GM12878 (cell line): ENCODE results near the gene EOLA1. TPM values are rescaled to one million over a fixed set of nuclear protein-coding genes. Genes with fewer than 3 reads are reported as not detected.

Experiments
- ATAC-seq: fragments of 200-7000 bp; cut with Tn5 transposase; 3 replicates; pipeline ENCODE4 v1.9.1; 2020; ENCODE audit warnings: mild to moderate bottlenecking, moderate library complexity
- BruUV-seq: library from RNA; stranded (reverse); fragments of 400-500 nt; replicated peaks from 2 replicates; lab custom pipeline; 2021; lab: Mats Ljungman, UMichigan
- CTCF ChIA-PET: fragments of 300-600 bp; sonication (Branson Sonifier 250); formaldehyde crosslinking; extraction: SDS; loops from one replicate; lab custom pipeline; 2021; ENCODE audit warnings: inconsistent platforms; lab: Yijun Ruan, JAX
- POLR2A ChIA-PET: fragments of 350-600 bp; formaldehyde crosslinking; extraction: SDS; loops from one replicate; lab custom pipeline; 2021; ENCODE audit warnings: inconsistent platforms; lab: Charles Lee
- RAD21 ChIA-PET: fragments of 300-600 bp; sonication (Branson Sonifier 250); formaldehyde crosslinking; loops from one replicate; lab custom pipeline; 2023; ENCODE audit warnings: antibody characterized with exemption; ENCODE audit not compliant: unreplicated experiment; lab: Charles Lee
- SMC1A ChIA-PET: fragments of 300-600 bp; sonication (Branson Sonifier 250); formaldehyde crosslinking; loops from one replicate; lab custom pipeline; 2023; ENCODE audit not compliant: unreplicated experiment, uncharacterized antibody; lab: Charles Lee
- DNase-seq: peaks from one replicate; pipeline ENCODE4 v3.0.0-alpha.2; 2011; ENCODE audit warnings: low read depth, low spot score
- FAIRE-seq: peaks from 3 replicates; lab custom pipeline; 2011; peaks lifted over from hg19 to GRCh38; lab: Jason Lieb, UNC
- H2AFZ ChIP-seq: 2 replicates; pipeline ENCODE4 v1.6.0; 2011; ENCODE audit warnings: low read depth, low read length, control low read depth; ENCODE audit not compliant: control insufficient read depth
- H3K27ac ChIP-seq: 2 replicates; pipeline ENCODE4 v1.5.1; 2011; ENCODE audit warnings: control low read depth; ENCODE audit not compliant: control insufficient read depth, insufficient read depth
- H3K27me3 ChIP-seq, 2 experiments: replicated peaks in 1 of 2; 2 replicates each; pipeline versions ENCODE4 v1.6.0 to v1.6.1; 2011; ENCODE audit warnings: low read length in 1 of 2; ENCODE audit not compliant: control insufficient read depth in 2 of 2, insufficient read depth in 2 of 2
- H3K36me3 ChIP-seq, 2 experiments: 2 replicates each; pipeline ENCODE4 v1.5.1; 2011; ENCODE audit warnings: low read length in 1 of 2; ENCODE audit not compliant: control insufficient read depth in 2 of 2, insufficient read depth in 2 of 2
- H3K4me1 ChIP-seq: 2 replicates; pipeline ENCODE4 v1.6.1; 2011; ENCODE audit warnings: mild to moderate bottlenecking, low read length, moderate library complexity, mixed read lengths; ENCODE audit not compliant: control insufficient read depth, insufficient read depth
- H3K4me2 ChIP-seq: 2 replicates; pipeline ENCODE4 v1.6.0; 2011; ENCODE audit warnings: control low read depth; ENCODE audit not compliant: control insufficient read depth, insufficient read depth
- H3K4me3 ChIP-seq: fragments of 200-600 bp; sonication (generic); 2 replicates; pipeline ENCODE4 v1.5.1; 2016
- H3K79me2 ChIP-seq: 2 replicates; pipeline ENCODE4 v1.6.0; 2011; ENCODE audit warnings: low read length; ENCODE audit not compliant: control insufficient read depth, insufficient read depth
- H3K9ac ChIP-seq: 2 replicates; pipeline ENCODE4 v1.8.0; 2011; ENCODE audit warnings: low read length, control low read depth, mixed read lengths; ENCODE audit not compliant: control insufficient read depth, insufficient read depth
- H3K9me3 ChIP-seq: replicated peaks from 3 replicates; pipeline ENCODE4 v1.5.1; 2011; ENCODE audit warnings: mild to moderate bottlenecking, low read length; ENCODE audit not compliant: control insufficient read depth, insufficient read depth
- H4K20me1 ChIP-seq: 2 replicates; pipeline ENCODE4 v1.6.0; 2011; ENCODE audit not compliant: control insufficient read depth, insufficient read depth
- ASH2L ChIP-seq: fragments of 300-600, 200-600 bp; sonication (generic); IDR thresholded peaks from 2 replicates; pipeline ENCODE4 v1.6.1; 2017; ENCODE audit warnings: low read depth, mild to moderate bottlenecking, borderline replicate concordance
- BMI1 ChIP-seq: fragments of 450-650 bp; IDR thresholded peaks from 2 replicates; pipeline ENCODE4 v1.6.1; 2016; ENCODE audit warnings: mild to moderate bottlenecking, moderate library complexity, borderline replicate concordance
- IKZF1 ChIP-seq: fragments of 450-650 bp; conservative IDR thresholded peaks from 2 replicates; pipeline ENCODE4 v1.6.1; 2017; ENCODE audit warnings: antibody characterized with exemption, mild to moderate bottlenecking
- WGBS: methylation state at CpG from one replicate; pipeline ENCODE4 v1.1.6; 2016; ENCODE audit warnings: low lambda C conversion rate; ENCODE audit not compliant: insufficient replicate concordance, insufficient coverage; ENCODE audit errors: missing lambda C conversion rate; 5-methylcytosine and 5-hydroxymethylcytosine counted together
- in situ Hi-C: fragments of 300-500 bp; cut with MboI; formaldehyde crosslinking; loops from 9 replicates; pipeline ENCODE4 v1.14.3; 2018; ENCODE audit warnings: mixed read lengths
- intact Hi-C: fragments of 100-400 bp; cut with micrococcal nuclease; formaldehyde crosslinking; loops from one replicate; pipeline ENCODE4 v1.14.2; 2022; ENCODE audit not compliant: unreplicated experiment
- polyA plus RNA-seq, 11 experiments: library from polyadenylated mRNA; depleted of rRNA in 4 of 11; unstranded in 6 of 11; stranded (reverse) in 5 of 11; fragments of >200 nt; fragmentation: Nextera tagmentation in 4 of 11; fragmentation: Illumina TruSeq in 1 of 11; extraction: Ambion mirVana in 4 of 11; extraction: Trizol in 1 of 11; gene quantifications; 1 replicate in 1 of 11; 2 replicates in 10 of 11; pipeline versions ENCODE4 v1.2.1 to v1.2.3, GENCODE V29; 2011 to 2016; ENCODE audit warnings: inconsistent platforms in 2 of 11, missing spikeins in 2 of 11, low read depth in 1 of 11
- total RNA-seq, 4 experiments: library from RNA; depleted of rRNA in 3 of 4; stranded (reverse); fragments of >200 nt in 3 of 4; fragmentation: Illumina TruSeq in 1 of 4; extraction: Trizol in 1 of 4; gene quantifications; 2 replicates each; pipeline versions ENCODE4 v1.2.1 to v1.2.3, GENCODE V29; 2013 to 2021
- TF ChIP-seq, protein P1 (sequence below): fragments of 450-650 bp; formaldehyde crosslinking; IDR thresholded peaks from 2 replicates; pipeline ENCODE4 v1.5.0; 2022; ENCODE audit warnings: mild to moderate bottlenecking, missing genetic modification characterization

EOLA1 gene
- total and polyA plus RNA-seq, 10 of the 15 experiments (the other 5 are each of a cell fraction or from before 2014, with no cell fraction given): 9.2 to 42.3 (median 24.3) TPM

- ChIA-PET POLR2A (interaction anchor here (0.7 kb wide), 1 partner anchor 288 kb away, joined by 3 read pairs; no protein-coding TSS in a partner anchor), CTCF (interaction anchor here (1.6 kb wide), 1 partner anchor 10 kb away, joined by 4 read pairs; the partner anchor contains the start of gene IDS), SMC1A (no interaction called here), RAD21 (no interaction called here)
- Histone ChIP-seq H3K27me3 (no peaks in the 10 kb centered on the region), H3K36me3 (peaks cover 9 to 10% of the 10 kb centered on the region in 2 experiments; a peak in 3 of 4 replicates), H3K79me2 (no peaks in the 10 kb centered on the region), H3K9ac (no peak overlapping the region), H3K4me3 (no peak overlapping the region), H3K27ac (no peak overlapping the region), H3K4me2 (no peak overlapping the region), H4K20me1 (no peaks in the 10 kb centered on the region; the same call in 1 of the 2 replicates), H3K9me3 (no peaks in the 10 kb centered on the region), H2AFZ (no peak overlapping the region), H3K4me1 (peaks cover 3% of the 10 kb centered on the region)
- no peak for ATAC-seq
- no TSS peak for BruUV-seq
- no peak for FAIRE-seq
- WGBS: 54% methylated on average over 4 of the region's 4 CpGs
- intact Hi-C loops (no loop called here), in situ Hi-C loops (no loop called here)
- TF ChIP-seq ASH2L (no peak), BMI1 (no peak), IKZF1 (no peak)
- TF ChIP-seq, protein P1, sequence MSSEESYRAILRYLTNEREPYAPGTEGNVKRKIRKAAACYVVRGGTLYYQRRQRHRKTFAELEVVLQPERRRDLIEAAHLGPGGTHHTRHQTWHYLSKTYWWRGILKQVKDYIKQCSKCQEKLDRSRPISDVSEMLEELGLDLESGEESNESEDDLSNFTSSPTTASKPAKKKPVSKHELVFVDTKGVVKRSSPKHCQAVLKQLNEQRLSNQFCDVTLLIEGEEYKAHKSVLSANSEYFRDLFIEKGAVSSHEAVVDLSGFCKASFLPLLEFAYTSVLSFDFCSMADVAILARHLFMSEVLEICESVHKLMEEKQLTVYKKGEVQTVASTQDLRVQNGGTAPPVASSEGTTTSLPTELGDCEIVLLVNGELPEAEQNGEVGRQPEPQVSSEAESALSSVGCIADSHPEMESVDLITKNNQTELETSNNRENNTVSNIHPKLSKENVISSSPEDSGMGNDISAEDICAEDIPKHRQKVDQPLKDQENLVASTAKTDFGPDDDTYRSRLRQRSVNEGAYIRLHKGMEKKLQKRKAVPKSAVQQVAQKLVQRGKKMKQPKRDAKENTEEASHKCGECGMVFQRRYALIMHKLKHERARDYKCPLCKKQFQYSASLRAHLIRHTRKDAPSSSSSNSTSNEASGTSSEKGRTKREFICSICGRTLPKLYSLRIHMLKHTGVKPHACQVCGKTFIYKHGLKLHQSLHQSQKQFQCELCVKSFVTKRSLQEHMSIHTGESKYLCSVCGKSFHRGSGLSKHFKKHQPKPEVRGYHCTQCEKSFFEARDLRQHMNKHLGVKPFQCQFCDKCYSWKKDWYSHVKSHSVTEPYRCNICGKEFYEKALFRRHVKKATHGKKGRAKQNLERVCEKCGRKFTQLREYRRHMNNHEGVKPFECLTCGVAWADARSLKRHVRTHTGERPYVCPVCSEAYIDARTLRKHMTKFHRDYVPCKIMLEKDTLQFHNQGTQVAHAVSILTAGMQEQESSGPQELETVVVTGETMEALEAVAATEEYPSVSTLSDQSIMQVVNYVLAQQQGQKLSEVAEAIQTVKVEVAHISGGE: no peak
- no peak for DNase-seq
These were observed 45.8 kb upstream of the EOLA1 start for GRCh38 chrX:149494844-149495565.
